Dendritic cell treated with granulocyte-macrophage colony-stimulating factor and Interleukin-4, amounts not matched to agents 40 ng/mL and 50 ng/mL, for 4 days (primary cell): Measurements from ENCODE around the gene TBX1.
"Not testable (repeated sequence)": the region's sequence is repeated elsewhere in the genome, so short reads cannot be mapped to it uniquely, and the experiment has no call there.

Experiments used
- H3K27ac Mint-ChIP-seq: one replicate; pipeline ENCODE4 v1.8.0; 2022; ENCODE audit warnings: mild to moderate bottlenecking, mixed read lengths
- H3K27me3 Mint-ChIP-seq: one replicate; pipeline ENCODE4 v1.8.0; 2022; ENCODE audit warnings: mild to moderate bottlenecking, mixed read lengths
- H3K36me3 Mint-ChIP-seq: one replicate; pipeline ENCODE4 v1.8.0; 2022; ENCODE audit warnings: low read depth, mixed read lengths
- H3K4me1 Mint-ChIP-seq: one replicate; pipeline ENCODE4 v1.8.0; 2022; ENCODE audit warnings: low read depth, mixed read lengths
- H3K4me3 Mint-ChIP-seq: one replicate; pipeline ENCODE4 v1.8.0; 2022; ENCODE audit warnings: mild to moderate bottlenecking, moderate library complexity, mixed read lengths
- H3K9me3 Mint-ChIP-seq: one replicate; pipeline ENCODE4 v1.8.0; 2022; ENCODE audit warnings: mixed read lengths
- intact Hi-C: fragments of 100-400 bp; cut with micrococcal nuclease; formaldehyde crosslinking; loops from one replicate; pipeline ENCODE4 v1.15.0; 2022

The TBX1 gene

GRCh38 chr22:19792383-19792896 is 31.9 kb downstream of the TBX1 start:
- H3K4me1 Mint-ChIP-seq, H3K9me3 Mint-ChIP-seq, H3K27me3 Mint-ChIP-seq, H3K4me3 Mint-ChIP-seq, H3K27ac Mint-ChIP-seq, intact Hi-C loops: not testable (repeated sequence)
- H3K36me3 Mint-ChIP-seq: peaks cover 17% of the 10 kb centered on the region

DNA sequence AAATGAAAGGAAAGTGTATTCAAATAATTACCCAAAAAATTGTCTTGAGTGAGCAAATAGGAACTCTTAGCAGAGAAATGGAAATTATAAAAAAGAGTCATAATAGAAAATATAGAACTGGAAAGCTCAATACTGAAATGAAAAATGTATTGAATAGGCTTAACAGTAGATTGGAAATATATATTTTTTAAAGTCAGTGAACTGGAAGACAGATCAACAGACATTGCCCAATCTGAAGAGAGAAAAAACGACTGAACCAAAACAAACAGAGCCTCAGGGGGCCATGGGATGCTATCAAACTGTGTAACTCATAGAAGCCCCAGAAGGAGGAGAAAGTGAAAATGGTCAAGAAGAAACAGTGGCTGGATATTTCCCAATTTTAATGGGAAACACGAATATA is 32.6 kb downstream of the TBX1 start:
- Mint-ChIP-seq H3K27me3 (no peaks in the 10 kb centered on the region), H3K9me3 (no peaks in the 10 kb centered on the region), H3K4me3 (no peak overlapping the region), H3K36me3 (peaks cover 11% of the 10 kb centered on the region), H3K27ac (no peak overlapping the region), H3K4me1 (no peaks in the 10 kb centered on the region)
- intact Hi-C loops: no loop called here

DNA sequence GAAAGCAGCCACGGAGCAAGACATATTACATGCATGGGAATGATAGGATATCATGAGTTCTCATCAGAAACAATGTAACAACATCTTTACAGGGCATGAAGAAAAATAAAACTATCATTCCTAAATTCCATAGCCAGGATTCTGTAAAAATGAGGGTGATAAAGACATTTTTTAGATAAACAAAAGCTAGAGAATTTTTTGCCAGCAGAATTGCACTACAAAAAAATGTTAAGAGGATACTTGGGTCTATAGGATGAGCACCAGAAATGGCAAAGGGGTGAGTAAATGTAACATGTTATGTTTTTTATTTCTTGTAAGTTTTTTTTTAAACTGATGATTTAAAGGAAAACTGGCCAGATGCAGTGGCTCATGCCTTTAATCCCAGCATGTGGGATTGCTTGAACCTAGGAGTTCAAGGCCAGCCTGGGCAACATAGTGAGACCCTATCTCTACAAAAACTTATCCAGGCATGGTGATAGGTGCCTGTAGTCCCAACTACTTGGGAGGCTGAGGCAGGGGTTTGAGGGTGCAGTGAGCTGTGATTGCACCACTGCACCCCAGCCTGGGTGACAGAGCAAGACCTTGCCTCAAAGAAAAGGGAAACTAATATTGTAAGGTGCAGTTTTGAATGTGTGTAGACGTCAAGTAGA is 33.2 kb downstream of the TBX1 start:
- Mint-ChIP-seq H3K4me1 (no peaks in the 10 kb centered on the region), H3K36me3 (peaks cover 4% of the 10 kb centered on the region), H3K27ac (no peak overlapping the region), H3K4me3 (no peak overlapping the region), H3K9me3 (no peaks in the 10 kb centered on the region), H3K27me3 (no peaks in the 10 kb centered on the region)
- intact Hi-C loops: no loop called here

DNA sequence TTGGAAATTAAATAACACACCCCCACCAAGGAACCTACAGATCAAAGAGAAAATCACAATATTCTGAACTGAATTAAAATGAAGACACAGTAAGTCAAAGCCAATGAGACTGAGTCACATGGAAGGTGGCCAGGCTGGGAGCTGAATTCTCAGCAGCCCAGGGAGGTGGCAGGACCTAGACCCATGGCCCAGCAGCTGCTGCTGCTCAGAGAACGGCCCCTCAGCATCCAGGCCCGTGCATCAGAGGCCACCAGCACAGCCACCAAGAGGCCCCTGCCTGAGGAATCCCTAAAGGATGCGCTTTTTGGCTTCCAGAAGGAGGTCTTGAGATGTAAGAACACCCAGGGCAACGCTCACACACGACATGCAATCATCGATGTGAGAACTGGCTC is 35.0 kb downstream of the TBX1 start:
- no peak overlapping the region for H3K27ac Mint-ChIP-seq
- H3K27me3 Mint-ChIP-seq: no peaks in the 10 kb centered on the region
- no peaks in the 10 kb centered on the region for H3K4me1 Mint-ChIP-seq
- H3K4me3 Mint-ChIP-seq: no peak overlapping the region
- no peaks in the 10 kb centered on the region for H3K36me3 Mint-ChIP-seq
- intact Hi-C loops: no loop called here
- no peaks in the 10 kb centered on the region for H3K9me3 Mint-ChIP-seq

DNA sequence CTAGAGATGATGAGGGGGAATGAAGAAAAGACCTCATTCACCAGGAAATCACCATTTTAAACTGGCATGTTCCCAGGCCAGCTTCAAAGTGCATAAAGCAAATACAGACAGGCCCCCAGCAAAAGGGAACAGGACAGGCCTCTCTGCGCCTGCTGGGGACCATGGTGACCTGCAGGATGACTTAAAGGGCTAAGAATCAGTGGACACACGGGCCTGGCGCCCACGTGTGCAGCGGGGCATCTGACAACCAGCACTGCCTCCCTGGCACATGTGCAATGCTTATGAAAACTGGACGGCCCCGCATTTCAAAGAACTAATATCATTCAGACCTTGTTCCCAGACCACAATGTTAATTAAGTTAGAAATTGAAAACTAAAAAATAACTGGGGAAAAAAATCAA is 35.6 kb downstream of the TBX1 start:
- no peaks in the 10 kb centered on the region for H3K4me1 Mint-ChIP-seq
- H3K27ac Mint-ChIP-seq: no peak overlapping the region
- no peaks in the 10 kb centered on the region for H3K36me3 Mint-ChIP-seq
- no peaks in the 10 kb centered on the region for H3K27me3 Mint-ChIP-seq
- intact Hi-C loops: no loop called here
- no peaks in the 10 kb centered on the region for H3K9me3 Mint-ChIP-seq
- no peak overlapping the region for H3K4me3 Mint-ChIP-seq

DNA sequence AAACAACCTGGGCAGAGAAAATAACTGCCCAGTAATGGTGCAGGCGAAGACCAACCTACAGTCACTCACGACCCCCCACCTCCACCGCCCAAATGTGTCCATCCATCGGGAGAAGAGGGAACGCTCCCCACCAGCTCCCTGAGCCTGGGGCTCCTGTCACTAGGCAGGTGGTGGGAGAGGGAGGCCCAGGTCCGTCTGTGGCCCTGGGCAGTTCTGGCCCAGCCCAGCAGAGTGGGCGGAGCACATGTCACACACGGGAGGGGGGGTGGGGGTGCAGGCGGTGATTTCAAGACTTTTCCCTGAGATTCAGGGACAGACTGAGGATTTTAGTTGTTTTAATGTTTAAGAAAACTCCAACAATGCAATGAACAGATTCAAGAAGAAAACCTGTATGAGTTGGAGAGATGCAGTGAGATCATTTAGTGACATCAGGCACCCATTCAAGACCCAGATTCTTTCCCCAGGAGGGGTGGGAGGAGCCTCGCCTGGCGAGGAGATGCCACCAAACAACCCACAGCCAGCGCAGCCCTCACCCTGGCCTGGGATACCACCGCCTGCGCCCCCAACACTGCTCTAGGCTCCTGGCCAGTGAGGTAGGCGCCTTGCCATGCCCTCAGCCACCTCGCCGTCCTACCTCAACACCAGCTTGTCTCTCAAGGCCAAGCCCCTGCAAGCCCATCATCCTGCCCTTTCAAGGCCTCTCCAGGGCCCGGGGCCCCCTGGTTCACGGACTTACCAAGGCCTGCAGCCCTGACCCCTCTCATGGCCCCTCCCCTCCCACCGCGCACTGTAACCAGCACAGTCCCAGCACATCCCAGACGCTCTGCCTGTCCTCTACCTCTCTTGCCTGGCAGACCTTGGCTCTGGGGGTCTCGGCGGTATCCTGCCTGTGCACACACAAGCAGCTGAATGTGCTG is 36.8 kb downstream of the TBX1 start:
- Mint-ChIP-seq H3K27ac (no peak overlapping the region), H3K27me3 (no peaks in the 10 kb centered on the region), H3K4me3 (no peak overlapping the region), H3K36me3 (peaks cover 7% of the 10 kb centered on the region), H3K4me1 (no peaks in the 10 kb centered on the region), H3K9me3 (no peaks in the 10 kb centered on the region)
- intact Hi-C loops: no loop called here

DNA sequence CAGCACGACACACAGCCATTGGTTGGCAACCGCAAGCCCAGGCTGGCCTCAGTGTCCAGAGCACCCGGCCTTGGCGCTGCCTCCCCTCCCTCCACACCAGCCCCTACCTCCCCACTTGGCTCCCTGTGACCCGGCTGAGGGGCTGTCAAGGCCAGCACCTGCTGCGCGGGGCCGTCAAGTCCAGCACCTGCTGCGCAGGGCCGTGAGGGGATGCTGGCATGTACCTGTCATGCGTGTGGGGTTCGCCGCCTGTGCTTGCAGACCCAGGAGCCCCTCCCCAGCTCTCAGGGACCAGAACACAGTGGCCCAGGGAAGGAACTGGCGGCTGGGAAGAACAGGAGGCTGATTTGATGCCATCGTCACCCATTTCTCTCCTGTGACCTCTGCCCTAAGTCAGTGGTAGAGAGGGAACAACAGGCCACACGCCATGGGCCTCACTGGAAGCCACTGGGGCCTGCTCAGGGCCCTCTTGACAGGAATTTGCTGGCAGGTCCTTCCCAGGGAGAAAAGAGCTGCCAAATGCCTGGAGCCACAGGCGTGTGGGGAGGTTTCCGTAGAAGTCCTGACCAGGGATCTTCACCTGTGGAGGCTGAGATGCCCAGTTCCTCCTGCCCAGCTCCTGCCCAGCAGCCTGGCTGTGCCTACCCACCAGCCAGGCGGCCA is 37.6 kb downstream of the TBX1 start:
- Mint-ChIP-seq H3K27ac (no peak overlapping the region), H3K4me3 (no peak overlapping the region), H3K4me1 (no peaks in the 10 kb centered on the region), H3K27me3 (no peaks in the 10 kb centered on the region), H3K9me3 (no peaks in the 10 kb centered on the region), H3K36me3 (peaks cover 14% of the 10 kb centered on the region)
- intact Hi-C loops: no loop called here

DNA sequence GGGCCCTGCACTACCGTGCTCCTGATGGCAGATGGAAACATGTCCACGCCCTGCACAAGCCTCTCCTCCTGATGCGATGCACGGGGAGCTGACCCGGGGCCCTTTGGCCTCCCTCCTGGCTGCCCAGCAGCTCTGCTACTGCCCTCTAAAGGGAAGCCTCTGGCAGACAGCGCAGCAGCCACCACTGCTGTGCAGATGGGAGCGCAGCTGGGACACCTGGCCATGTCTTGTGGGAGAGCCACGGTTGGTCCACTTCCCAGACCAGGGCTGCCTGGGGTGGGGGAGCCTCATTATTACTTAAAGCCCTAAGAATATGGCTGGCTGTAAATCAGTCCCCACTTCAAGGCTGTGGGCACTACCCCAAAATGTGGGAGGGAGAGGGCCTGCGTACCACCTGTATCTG is 38.3 kb downstream of the TBX1 start:
- no peak overlapping the region for H3K27ac Mint-ChIP-seq
- H3K9me3 Mint-ChIP-seq: no peaks in the 10 kb centered on the region
- H3K36me3 Mint-ChIP-seq: peaks cover 21% of the 10 kb centered on the region
- no peaks in the 10 kb centered on the region for H3K27me3 Mint-ChIP-seq
- no peaks in the 10 kb centered on the region for H3K4me1 Mint-ChIP-seq
- intact Hi-C loops: no loop called here
- H3K4me3 Mint-ChIP-seq: no peak overlapping the region

GRCh38 chr22:19799322-19800190 is 39.0 kb downstream of the TBX1 start:
- Mint-ChIP-seq H3K36me3 (peaks cover 23% of the 10 kb centered on the region), H3K4me3 (no peak overlapping the region), H3K4me1 (no peaks in the 10 kb centered on the region), H3K27ac (no peak overlapping the region), H3K9me3 (no peaks in the 10 kb centered on the region), H3K27me3 (no peaks in the 10 kb centered on the region)
- intact Hi-C loops: no loop called here

GRCh38 chr22:19800306-19800705 is 39.7 kb downstream of the TBX1 start:
- intact Hi-C loops: no loop called here
- no peaks in the 10 kb centered on the region for H3K4me1 Mint-ChIP-seq
- no peaks in the 10 kb centered on the region for H3K9me3 Mint-ChIP-seq
- no peaks in the 10 kb centered on the region for H3K27me3 Mint-ChIP-seq
- no peak overlapping the region for H3K27ac Mint-ChIP-seq
- H3K36me3 Mint-ChIP-seq: peaks cover 23% of the 10 kb centered on the region
- no peak overlapping the region for H3K4me3 Mint-ChIP-seq

GRCh38 chr22:19800761-19801244 is 40.2 kb downstream of the TBX1 start:
- no peaks in the 10 kb centered on the region for H3K9me3 Mint-ChIP-seq
- H3K4me1 Mint-ChIP-seq: no peaks in the 10 kb centered on the region
- no peak overlapping the region for H3K27ac Mint-ChIP-seq
- no peak overlapping the region for H3K4me3 Mint-ChIP-seq
- intact Hi-C loops: no loop called here
- H3K36me3 Mint-ChIP-seq: peaks cover 25% of the 10 kb centered on the region
- no peaks in the 10 kb centered on the region for H3K27me3 Mint-ChIP-seq

DNA sequence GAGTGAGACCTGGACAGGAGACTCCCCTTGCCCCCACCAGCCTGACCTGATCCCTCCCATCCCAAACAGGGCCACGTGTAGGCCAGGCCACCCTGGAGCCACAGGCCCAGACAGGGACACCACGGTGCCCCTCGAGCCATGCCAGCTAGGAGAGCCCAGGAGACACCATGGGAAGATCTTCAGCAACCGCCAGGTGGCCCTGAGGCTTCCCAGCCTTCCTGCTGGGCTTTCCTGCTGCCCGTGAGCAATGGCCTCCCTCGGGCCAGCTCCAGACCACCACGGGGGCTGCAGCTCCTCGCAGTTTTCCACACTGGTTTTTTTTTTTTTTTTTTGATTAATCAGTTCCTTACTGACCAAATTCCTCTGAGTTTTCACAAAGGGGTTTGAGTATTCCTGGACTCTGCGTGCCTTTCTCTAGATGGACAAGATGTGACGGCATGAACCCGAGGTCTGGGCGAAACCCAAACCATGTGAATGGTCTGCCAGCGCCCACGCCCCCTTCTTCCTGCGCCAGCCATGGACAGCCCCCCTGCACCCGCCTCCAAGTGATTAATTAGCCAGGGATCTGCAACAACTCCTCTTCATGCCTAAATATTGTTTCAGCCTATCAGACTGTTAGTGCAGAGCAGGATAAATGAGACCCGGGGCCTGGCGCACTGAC is 40.9 kb downstream of the TBX1 start:
- no peak overlapping the region for H3K4me3 Mint-ChIP-seq
- intact Hi-C loops: no loop called here
- no peaks in the 10 kb centered on the region for H3K4me1 Mint-ChIP-seq
- no peaks in the 10 kb centered on the region for H3K27me3 Mint-ChIP-seq
- H3K27ac Mint-ChIP-seq: no peak overlapping the region
- peaks cover 31% of the 10 kb centered on the region for H3K36me3 Mint-ChIP-seq
- no peaks in the 10 kb centered on the region for H3K9me3 Mint-ChIP-seq
